NT2/D1 (cell line): ENCODE data around the gene SLC5A10.

Source experiments
- SUZ12 ChIP-seq: IDR thresholded peaks from 2 replicates; pipeline ENCODE4 v1.6.1; 2011; ENCODE audit not compliant: insufficient read length, insufficient read depth; ENCODE audit errors: extremely low read depth
- YY1 ChIP-seq: IDR thresholded peaks from 2 replicates; pipeline ENCODE4 v1.6.1; 2011; ENCODE audit not compliant: insufficient read length, insufficient read depth
- ZNF274 ChIP-seq: IDR thresholded peaks from 2 replicates; pipeline ENCODE4 v1.6.1; 2011; ENCODE audit warnings: mild to moderate bottlenecking, low read depth, low read length

DNA sequence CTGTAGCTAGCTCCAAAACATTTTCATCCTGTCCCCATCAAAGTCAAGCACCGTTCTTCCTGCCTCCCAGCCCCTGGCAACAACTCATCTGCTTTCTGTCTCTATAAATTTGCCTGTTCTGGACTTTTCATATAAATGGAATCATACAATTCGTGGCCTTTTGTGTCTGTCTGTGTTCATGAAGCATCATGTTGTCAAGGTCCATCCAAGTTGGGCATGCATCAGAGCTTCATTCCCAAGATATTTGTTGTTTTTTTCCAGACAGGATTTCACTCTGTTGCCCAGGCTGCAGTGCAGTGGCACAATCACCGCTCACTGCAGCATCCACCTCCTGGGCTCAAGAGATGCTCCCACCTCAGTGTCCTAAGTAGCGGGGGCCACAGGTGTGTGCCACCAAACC is 5.9 kb downstream of the SLC5A10 start:
- TF ChIP-seq SUZ12 (no peak), YY1 (no peak), ZNF274 (no peak)
